H1 (cell line): ENCODE measurements around the gene KDELR1. TPM values are rescaled to one million over a fixed set of nuclear protein-coding genes. Genes with fewer than 3 reads are reported as not detected.

ENCODE experiments used
- CTCF ChIA-PET: fragments of 300-600 bp; sonication (Branson Sonifier 250); formaldehyde crosslinking; loops from one replicate; lab custom pipeline; 2021; ENCODE audit not compliant: partially characterized antibody; lab: Charles Lee
- POLR2A ChIA-PET: fragments of 300-600 bp; sonication (Branson Sonifier 250); formaldehyde crosslinking; loops from one replicate; lab custom pipeline; 2021; ENCODE audit warnings: inconsistent platforms; ENCODE audit not compliant: partially characterized antibody; lab: Charles Lee
- DNase-seq, 2 experiments: peaks; one replicate each; pipeline versions ENCODE4 v3.0.0 to v3.0.0-alpha.2; 2010 to 2022; ENCODE audit warnings: low spot score in 2 of 2, low read depth in 1 of 2, mixed read lengths in 1 of 2
- FAIRE-seq: peaks from 2 replicates; lab custom pipeline; 2011; peaks lifted over from hg19 to GRCh38; lab: Jason Lieb, UNC
- H2AFZ ChIP-seq: 2 replicates; pipeline ENCODE4 v1.8.1; 2012; ENCODE audit warnings: low read length, inconsistent platforms
- H2AK5ac ChIP-seq: 2 replicates; pipeline ENCODE4 v1.6.1; 2013; ENCODE audit warnings: low read depth, low read length
- H2BK120ac ChIP-seq: replicated peaks from 2 replicates; pipeline ENCODE3; 2013; ENCODE audit warnings: low read depth, low read length, inconsistent platforms
- H2BK12ac ChIP-seq: 2 replicates; pipeline ENCODE4 v1.6.1; 2013; ENCODE audit warnings: low read depth, low read length
- H2BK15ac ChIP-seq: 2 replicates; pipeline ENCODE4 v1.6.1; 2013; ENCODE audit warnings: low read length
- H2BK20ac ChIP-seq: 2 replicates; pipeline ENCODE4 v1.6.1; 2013; ENCODE audit warnings: low read length
- H2BK5ac ChIP-seq: 2 replicates; pipeline ENCODE4 v1.6.1; 2013; ENCODE audit warnings: low read depth, low read length
- H3K14ac ChIP-seq: 2 replicates; pipeline ENCODE4 v1.6.1; 2013; ENCODE audit warnings: inconsistent platforms; ENCODE audit not compliant: insufficient read length
- H3K18ac ChIP-seq: 2 replicates; pipeline ENCODE4 v1.6.1; 2013; ENCODE audit warnings: low read length; ENCODE audit errors: extremely low read depth
- H3K23ac ChIP-seq: 2 replicates; pipeline ENCODE4 v1.6.1; 2013; ENCODE audit warnings: inconsistent platforms; ENCODE audit not compliant: insufficient read length
- H3K23me2 ChIP-seq: 2 replicates; pipeline ENCODE4 v1.6.1; 2013; ENCODE audit warnings: low read depth, low read length
- H3K27ac ChIP-seq: 2 replicates; pipeline ENCODE4 v1.6.1; 2011; ENCODE audit warnings: low read depth, low read length, inconsistent platforms
- H3K27me3 ChIP-seq, 4 experiments: replicated peaks in 1 of 4; 1 replicate in 1 of 4; 2 replicates in 3 of 4; pipeline versions ENCODE4 v1.6.1 to v1.8.1; 2011 to 2013; ENCODE audit warnings: low read length in 3 of 4, mild to moderate bottlenecking in 3 of 4, inconsistent platforms in 2 of 4, mixed read lengths in 2 of 4, moderate library complexity in 1 of 4; ENCODE audit not compliant: control insufficient read depth in 3 of 4, insufficient read depth in 3 of 4; ENCODE audit errors: extremely low read depth in 1 of 4
- H3K36me3 ChIP-seq, 4 experiments: 2 replicates each; pipeline versions ENCODE4 v1.6.1 to v1.8.1; 2011 to 2013; ENCODE audit warnings: mild to moderate bottlenecking in 4 of 4, low read length in 3 of 4, moderate library complexity in 2 of 4, control low read depth in 1 of 4, inconsistent platforms in 1 of 4; ENCODE audit not compliant: insufficient read depth in 4 of 4, control insufficient read depth in 2 of 4
- H3K4ac ChIP-seq: replicated peaks from 2 replicates; pipeline ENCODE3; 2013; ENCODE audit warnings: low read length, low read depth, mixed read lengths, inconsistent platforms; ENCODE audit not compliant: insufficient read length
- H3K4me1 ChIP-seq, 4 experiments: replicated peaks in 1 of 4; 1 replicate in 1 of 4; 2 replicates in 3 of 4; pipeline versions ENCODE4 v1.6.1 to v1.8.1; 2011 to 2013; ENCODE audit warnings: low read length in 3 of 4, inconsistent platforms in 2 of 4, mixed read lengths in 1 of 4; ENCODE audit not compliant: insufficient read depth in 4 of 4, control insufficient read depth in 3 of 4
- H3K4me2 ChIP-seq, 2 experiments: 2 replicates each; pipeline versions ENCODE4 v1.6.1 to v1.8.1; 2011 to 2013; ENCODE audit warnings: low read depth in 2 of 2, low read length in 2 of 2, control low read depth in 1 of 2, inconsistent platforms in 1 of 2, mild to moderate bottlenecking in 1 of 2; ENCODE audit not compliant: insufficient read depth in 1 of 2
- H3K4me3 ChIP-seq, 4 experiments: fragments of 200-600, 300-600 bp in 1 of 4; sonication (generic), shearing (Covaris generic), sonication (Bioruptor Twin) in 1 of 4; 2 replicates each; pipeline versions ENCODE4 v1.5.1 to v1.8.1; 2011 to 2016; ENCODE audit warnings: low read length in 4 of 4, low read depth in 3 of 4, control low read depth in 2 of 4, inconsistent platforms in 2 of 4, mild to moderate bottlenecking in 2 of 4, mixed read lengths in 1 of 4, moderate library complexity in 1 of 4; ENCODE audit not compliant: insufficient read depth in 2 of 4; ENCODE audit errors: extremely low read depth in 1 of 4
- H3K56ac ChIP-seq: replicated peaks from 2 replicates; pipeline ENCODE3; 2013; ENCODE audit warnings: low read depth, mild to moderate bottlenecking, mixed read lengths, low read length, inconsistent platforms; ENCODE audit not compliant: insufficient read length
- H3K79me1 ChIP-seq: 2 replicates; pipeline ENCODE4 v1.6.1; 2013; ENCODE audit warnings: low read depth, low read length, control low read depth
- H3K79me2 ChIP-seq, 2 experiments: 2 replicates each; pipeline versions ENCODE4 v1.6.1 to v1.8.1; 2012 to 2013; ENCODE audit warnings: low read length in 2 of 2, mild to moderate bottlenecking in 2 of 2, inconsistent platforms in 1 of 2; ENCODE audit not compliant: insufficient read depth in 2 of 2, control insufficient read depth in 1 of 2
- H3K9ac ChIP-seq, 4 experiments: replicated peaks in 1 of 4; 1 replicate in 1 of 4; 2 replicates in 3 of 4; pipeline versions ENCODE4 v1.6.1 to v1.8.1; 2011 to 2013; ENCODE audit warnings: low read depth in 3 of 4, low read length in 3 of 4, control low read depth in 2 of 4, mild to moderate bottlenecking in 2 of 4, moderate library complexity in 2 of 4, inconsistent platforms in 1 of 4; ENCODE audit errors: extremely low read depth in 1 of 4
- H3K9me3 ChIP-seq, 2 experiments: 2 replicates each; pipeline versions ENCODE4 v1.6.1 to v1.8.1; 2012 to 2013; ENCODE audit warnings: mild to moderate bottlenecking in 2 of 2, moderate library complexity in 2 of 2, control low read depth in 1 of 2, inconsistent platforms in 1 of 2, low read depth in 1 of 2, low read length in 1 of 2, mixed read lengths in 1 of 2; ENCODE audit not compliant: insufficient read depth in 2 of 2
- H4K20me1 ChIP-seq, 2 experiments: replicated peaks in 1 of 2; 2 replicates each; pipeline versions ENCODE3 to v1.8.1; 2011 to 2013; ENCODE audit warnings: inconsistent platforms in 2 of 2, low read length in 2 of 2, mild to moderate bottlenecking in 1 of 2; ENCODE audit not compliant: insufficient read depth in 2 of 2, control insufficient read depth in 1 of 2
- H4K5ac ChIP-seq: 2 replicates; pipeline ENCODE4 v1.6.1; 2013; ENCODE audit warnings: low read length, low read depth, mixed read lengths, inconsistent platforms; ENCODE audit not compliant: insufficient read length
- H4K8ac ChIP-seq: 2 replicates; pipeline ENCODE4 v1.8.0; 2013; ENCODE audit warnings: mild to moderate bottlenecking, moderate library complexity, low read length, inconsistent platforms; ENCODE audit not compliant: insufficient read depth; ENCODE audit errors: extremely low read depth
- H4K91ac ChIP-seq: replicated peaks from 2 replicates; pipeline ENCODE3; 2013; ENCODE audit warnings: low read length, mixed read lengths, inconsistent platforms; ENCODE audit not compliant: insufficient read length
- BACH1 ChIP-seq: IDR thresholded peaks from 2 replicates; pipeline ENCODE4 v1.6.1; 2012; ENCODE audit warnings: low read length, improper control_type of control experiment
- BRCA1 ChIP-seq: IDR thresholded peaks from 2 replicates; pipeline ENCODE4 v1.6.1; 2012; ENCODE audit warnings: low read depth, low read length, improper control_type of control experiment
- CBX5 ChIP-seq: fragments of 300-800, 300-1000 bp; sonication (generic); IDR thresholded peaks from 2 replicates; pipeline ENCODE4 v1.7.1; 2016; ENCODE audit warnings: antibody characterized with exemption, low read length, low read depth
- CHD2 ChIP-seq: IDR thresholded peaks from 2 replicates; pipeline ENCODE4 v1.6.1; 2012; ENCODE audit warnings: low read length, improper control_type of control experiment
- CREB1 ChIP-seq: IDR thresholded peaks from 2 replicates; pipeline ENCODE4 v1.6.1; 2012; ENCODE audit warnings: inconsistent platforms
- KDM4A ChIP-seq: IDR thresholded peaks from one replicate; pipeline ENCODE4 v1.7.1; 2012; ENCODE audit warnings: low read depth, mild to moderate bottlenecking, moderate library complexity, low read length, inconsistent platforms; ENCODE audit not compliant: severe bottlenecking
- MAX ChIP-seq: IDR thresholded peaks from 2 replicates; pipeline ENCODE4 v1.6.1; 2012; ENCODE audit warnings: inconsistent platforms
- NANOG ChIP-seq: IDR thresholded peaks from 2 replicates; pipeline ENCODE4 v1.6.1; 2011; ENCODE audit warnings: low read length, low read depth, mild to moderate bottlenecking, inconsistent platforms; ENCODE audit not compliant: insufficient read depth, poor library complexity, severe bottlenecking
- RBBP5 ChIP-seq: IDR thresholded peaks from 2 replicates; pipeline ENCODE4 v1.7.1; 2012; ENCODE audit warnings: low read depth, mild to moderate bottlenecking, inconsistent platforms, low read length, moderate library complexity, borderline replicate concordance
- SP2 ChIP-seq: IDR thresholded peaks from 2 replicates; pipeline ENCODE4 v1.6.1; 2012; ENCODE audit warnings: mild to moderate bottlenecking, low read length, inconsistent platforms
- TAF1 ChIP-seq: IDR thresholded peaks from 2 replicates; pipeline ENCODE4 v1.6.1; 2011; ENCODE audit warnings: mild to moderate bottlenecking, low read depth, low read length
- TAF7 ChIP-seq: optimal IDR thresholded peaks from 2 replicates; pipeline ENCODE3; 2011; ENCODE audit warnings: low read depth, mild to moderate bottlenecking, inconsistent platforms, low read length, moderate library complexity, borderline replicate concordance
- TEAD4 ChIP-seq: IDR thresholded peaks from 2 replicates; pipeline ENCODE4 v1.6.1; 2012; ENCODE audit warnings: low read depth, low read length, inconsistent platforms, mixed read lengths
- WGBS, 2 experiments: shearing (Covaris generic) in 1 of 2; methylation state at CpG; one replicate each; pipeline versions ENCODE4 v1.1.6 to v1.1.7; 2013 to 2015; ENCODE audit warnings: low lambda C conversion rate in 2 of 2, mixed read lengths in 2 of 2, inconsistent platforms in 1 of 2, low coverage in 1 of 2, missing lambda C conversion rate in 1 of 2; ENCODE audit not compliant: insufficient replicate concordance in 2 of 2, insufficient coverage in 1 of 2, insufficient read length in 1 of 2; ENCODE audit errors: extremely low coverage in 1 of 2, missing lambda C conversion rate in 1 of 2; 5-methylcytosine and 5-hydroxymethylcytosine counted together
- polyA plus RNA-seq, 7 experiments: library from polyadenylated mRNA; depleted of rRNA in 3 of 7; stranded (reverse) in 5 of 7; unstranded in 2 of 7; fragments of >200 nt in 5 of 7; fragments of 200-250 nt in 2 of 7; gene quantifications; 1 replicate in 5 of 7; 2 replicates in 1 of 7; 4 replicates in 1 of 7; pipeline versions ENCODE4 v1.2.1 to v1.2.3, GENCODE V29; 2011 to 2013; ENCODE audit warnings: missing spikeins in 2 of 7, mixed read lengths in 2 of 7
- total RNA-seq: library from RNA; stranded (reverse); fragmentation: NEBNext Ultra II Directional; extraction: Animal tissue kit (Norgen Biotek cat#: 25700); gene quantifications from 2 replicates; pipeline ENCODE4 v1.2.1, GENCODE V29; 2021
- TF ChIP-seq, protein P1 (sequence below): IDR thresholded peaks from 2 replicates; pipeline ENCODE4 v1.6.1; 2011; ENCODE audit warnings: low read depth, mild to moderate bottlenecking, low read length; ENCODE audit not compliant: insufficient read depth

Gene KDELR1
- total and polyA plus RNA-seq, 2 of the 8 experiments (the other 6 are each of a cell fraction or from before 2014, with no cell fraction given): 225 to 231 TPM

GRCh38 chr19:48361912-48362311 lies 29.4 kb downstream of the KDELR1 start:
- FAIRE-seq (no peak), DNase-seq (no peak)
- H3K36me3 ChIP-seq: no peaks in the 10 kb centered on the region
- H3K18ac ChIP-seq: no peak overlapping the region
- CTCF ChIA-PET: interaction anchor here (0.8 to 2.6 kb wide), 3 partner anchors 12 to 29 kb away, joined by 4 to 12 read pairs (median 9); partner anchors contain the start of gene KDELR1
- H4K5ac ChIP-seq: no peak overlapping the region
- no peak overlapping the region for H3K4me3 ChIP-seq
- no peak overlapping the region for H3K4me2 ChIP-seq
- H3K79me1 ChIP-seq: no peaks in the 10 kb centered on the region
- H3K14ac ChIP-seq: no peak overlapping the region
- no peak overlapping the region for H4K91ac ChIP-seq
- H2AK5ac ChIP-seq: no peak overlapping the region
- H3K9me3 ChIP-seq: no peaks in the 10 kb centered on the region
- H2BK15ac ChIP-seq: no peak overlapping the region
- H3K23ac ChIP-seq: no peak overlapping the region
- no peaks in the 10 kb centered on the region for H4K20me1 ChIP-seq
- H3K23me2 ChIP-seq: peaks cover 7% of the 10 kb centered on the region
- H2BK5ac ChIP-seq: no peak overlapping the region
- no peak overlapping the region for H2BK12ac ChIP-seq
- no peak overlapping the region for H2AFZ ChIP-seq
- no peak overlapping the region for H4K8ac ChIP-seq
- POLR2A ChIA-PET: interaction anchor here (1.1 to 3.1 kb wide), 3 partner anchors 9 to 38 kb away, joined by 3 to 27 read pairs (median 3); partner anchors contain the start of gene KDELR1
- no peak overlapping the region for H3K27ac ChIP-seq
- peaks cover 0 to 7% (median 2%) of the 10 kb centered on the region in 4 experiments; a peak in 2 of 7 replicates for H3K27me3 ChIP-seq
- no peak overlapping the region for H3K56ac ChIP-seq
- H3K79me2 ChIP-seq: no peaks in the 10 kb centered on the region
- 95% methylated on average over 3 of the region's 3 CpGs; no CpG with 5 or more reads in 1 of the 2 experiments for WGBS, 2 experiments
- no peak overlapping the region for H2BK120ac ChIP-seq
- no peak overlapping the region for H3K9ac ChIP-seq
- H3K4me1 ChIP-seq: peaks cover 0 to 5% (median 4%) of the 10 kb centered on the region in 4 experiments; a peak in 4 of 7 replicates
- H2BK20ac ChIP-seq: no peak overlapping the region
- no peak overlapping the region for H3K4ac ChIP-seq
- TF ChIP-seq BACH1 (no peak), TAF7 (no peak), SP2 (no peak), RBBP5 (no peak), CBX5 (no peak), NANOG (no peak), CHD2 (no peak), CREB1 (no peak), KDM4A (no peak), BRCA1 (no peak), TEAD4 (no peak), MAX (no peak), TAF1 (no peak)
- TF ChIP-seq, protein P1, sequence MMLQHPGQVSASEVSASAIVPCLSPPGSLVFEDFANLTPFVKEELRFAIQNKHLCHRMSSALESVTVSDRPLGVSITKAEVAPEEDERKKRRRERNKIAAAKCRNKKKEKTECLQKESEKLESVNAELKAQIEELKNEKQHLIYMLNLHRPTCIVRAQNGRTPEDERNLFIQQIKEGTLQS: no peak
